HL-60 (cell line): ENCODE results near the gene NECTIN4.

Source experiments
- GABPA ChIP-seq: IDR thresholded peaks from 2 replicates; pipeline ENCODE4 v1.6.1; 2012; ENCODE audit warnings: low read depth
- POLR2AphosphoS5 ChIP-seq: IDR thresholded peaks from 2 replicates; pipeline ENCODE4 v1.6.1; 2012; ENCODE audit warnings: low read depth
- SPI1 ChIP-seq: IDR thresholded peaks from 2 replicates; pipeline ENCODE4 v1.6.1; 2012; ENCODE audit warnings: low read depth, mild to moderate bottlenecking, borderline replicate concordance
- TF ChIP-seq, protein P1 (sequence below): IDR thresholded peaks from one replicate; pipeline ENCODE4 v1.5.1; 2011; ENCODE audit warnings: low read length, control low read depth, inconsistent platforms; ENCODE audit not compliant: insufficient read depth

- TF ChIP-seq, protein P1, sequence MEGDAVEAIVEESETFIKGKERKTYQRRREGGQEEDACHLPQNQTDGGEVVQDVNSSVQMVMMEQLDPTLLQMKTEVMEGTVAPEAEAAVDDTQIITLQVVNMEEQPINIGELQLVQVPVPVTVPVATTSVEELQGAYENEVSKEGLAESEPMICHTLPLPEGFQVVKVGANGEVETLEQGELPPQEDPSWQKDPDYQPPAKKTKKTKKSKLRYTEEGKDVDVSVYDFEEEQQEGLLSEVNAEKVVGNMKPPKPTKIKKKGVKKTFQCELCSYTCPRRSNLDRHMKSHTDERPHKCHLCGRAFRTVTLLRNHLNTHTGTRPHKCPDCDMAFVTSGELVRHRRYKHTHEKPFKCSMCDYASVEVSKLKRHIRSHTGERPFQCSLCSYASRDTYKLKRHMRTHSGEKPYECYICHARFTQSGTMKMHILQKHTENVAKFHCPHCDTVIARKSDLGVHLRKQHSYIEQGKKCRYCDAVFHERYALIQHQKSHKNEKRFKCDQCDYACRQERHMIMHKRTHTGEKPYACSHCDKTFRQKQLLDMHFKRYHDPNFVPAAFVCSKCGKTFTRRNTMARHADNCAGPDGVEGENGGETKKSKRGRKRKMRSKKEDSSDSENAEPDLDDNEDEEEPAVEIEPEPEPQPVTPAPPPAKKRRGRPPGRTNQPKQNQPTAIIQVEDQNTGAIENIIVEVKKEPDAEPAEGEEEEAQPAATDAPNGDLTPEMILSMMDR = no peak
- no peak for TF ChIP-seq POLR2AphosphoS5
- TF ChIP-seq GABPA = no peak
- no peak for TF ChIP-seq SPI1
Measured at GRCh38 chr1:161130266-161130665, 40.9 kb upstream of the NECTIN4 start.
